KMS-11 (cell line): ENCODE results near the gene LAP3.

Experiments used
- H2AFZ ChIP-seq: fragments of 200-600 bp; sonication (generic); 2 replicates; pipeline ENCODE4 v1.6.1; 2016; ENCODE audit warnings: antibody characterized with exemption, mixed run types, low read depth
- H3K27ac ChIP-seq: fragments of 200-600 bp; sonication (generic); 2 replicates; pipeline ENCODE4 v1.6.1; 2016; ENCODE audit warnings: mild to moderate bottlenecking, mixed run types
- H3K27me3 ChIP-seq: fragments of 200-600 bp; sonication (generic); 2 replicates; pipeline ENCODE4 v1.6.1; 2017; ENCODE audit warnings: mild to moderate bottlenecking, low read depth, mixed run types, moderate library complexity; ENCODE audit not compliant: insufficient read depth
- H3K36me3 ChIP-seq: fragments of 200-600 bp; sonication (generic); 2 replicates; pipeline ENCODE4 v1.6.1; 2017; ENCODE audit warnings: mild to moderate bottlenecking, mixed run types; ENCODE audit not compliant: insufficient read depth
- H3K4me1 ChIP-seq: fragments of 200-600 bp; sonication (generic); 2 replicates; pipeline ENCODE4 v1.6.1; 2016; ENCODE audit warnings: mild to moderate bottlenecking, low read depth, mixed run types; ENCODE audit not compliant: poor library complexity, severe bottlenecking
- H3K4me2 ChIP-seq: fragments of 200-600 bp; sonication (generic); 2 replicates; pipeline ENCODE4 v1.7.0; 2016; ENCODE audit warnings: mild to moderate bottlenecking, mixed run types
- H3K4me3 ChIP-seq: fragments of 200-600 bp; sonication (generic); IDR thresholded peaks from 2 replicates; pipeline ENCODE4 v1.6.1; 2017; ENCODE audit warnings: low read depth, low read length, mixed read lengths; ENCODE audit not compliant: insufficient read depth
- H3K79me2 ChIP-seq: fragments of 200-600 bp; sonication (generic); 2 replicates; pipeline ENCODE4 v1.6.1; 2016; ENCODE audit warnings: low read depth, mixed run types; ENCODE audit not compliant: insufficient read depth
- H3K9ac ChIP-seq: fragments of 200-600 bp; sonication (generic); 2 replicates; pipeline ENCODE4 v1.6.1; 2016; ENCODE audit warnings: mild to moderate bottlenecking, mixed run types
- H4K20me1 ChIP-seq: fragments of 200-600 bp; sonication (generic); 2 replicates; pipeline ENCODE4 v1.6.1; 2016; ENCODE audit warnings: mild to moderate bottlenecking, mixed run types; ENCODE audit not compliant: insufficient read depth
- TF ChIP-seq, protein P1 (sequence below): fragments of 200-600 bp; sonication (generic); conservative IDR thresholded peaks from 2 replicates; pipeline ENCODE4 v1.6.1; 2017; ENCODE audit warnings: low read depth, mild to moderate bottlenecking, antibody characterized with exemption, low read length, moderate library complexity, mixed read lengths

The LAP3 gene

DNA sequence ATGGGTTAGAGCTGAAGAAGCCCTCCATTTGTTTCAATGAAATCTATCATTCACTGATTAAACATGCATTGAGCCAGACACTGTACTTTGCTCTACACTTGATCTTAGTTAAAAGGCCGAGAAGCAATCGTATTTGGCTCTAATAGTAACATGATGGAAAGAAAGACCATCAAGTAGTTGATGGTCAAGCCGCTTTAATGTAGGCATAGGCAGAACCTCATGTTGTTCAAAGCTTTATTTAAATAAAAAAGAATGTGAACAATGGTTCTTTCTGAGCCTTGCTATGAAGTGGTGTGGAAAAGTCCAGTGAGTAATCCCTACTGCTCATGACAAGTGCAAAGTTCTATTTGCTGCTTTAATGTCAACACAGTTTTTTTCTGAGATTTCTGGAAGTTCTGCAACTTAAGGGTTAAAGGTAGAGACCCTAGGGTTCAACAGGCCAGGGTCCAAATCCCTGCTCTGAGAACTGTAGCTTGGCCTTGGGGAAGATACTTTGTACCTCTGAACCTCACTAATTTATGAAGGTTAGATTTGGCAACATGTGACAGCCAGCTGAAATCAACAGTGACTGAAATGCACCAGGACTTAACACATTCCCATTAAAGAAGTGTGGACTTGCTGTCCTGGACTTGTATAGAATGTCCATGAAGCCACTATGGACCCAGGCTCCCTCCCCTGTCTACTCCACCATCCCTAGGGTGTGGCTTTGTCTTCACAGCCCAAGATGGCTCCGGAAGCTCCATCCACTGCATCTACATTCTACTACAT, 17.9 kb upstream of the LAP3 start:
- no peak overlapping the region for H3K9ac ChIP-seq
- H3K27ac ChIP-seq = no peak overlapping the region
- no peaks in the 10 kb centered on the region for H3K36me3 ChIP-seq
- no peaks in the 10 kb centered on the region for H3K27me3 ChIP-seq
- TF ChIP-seq, protein P1, sequence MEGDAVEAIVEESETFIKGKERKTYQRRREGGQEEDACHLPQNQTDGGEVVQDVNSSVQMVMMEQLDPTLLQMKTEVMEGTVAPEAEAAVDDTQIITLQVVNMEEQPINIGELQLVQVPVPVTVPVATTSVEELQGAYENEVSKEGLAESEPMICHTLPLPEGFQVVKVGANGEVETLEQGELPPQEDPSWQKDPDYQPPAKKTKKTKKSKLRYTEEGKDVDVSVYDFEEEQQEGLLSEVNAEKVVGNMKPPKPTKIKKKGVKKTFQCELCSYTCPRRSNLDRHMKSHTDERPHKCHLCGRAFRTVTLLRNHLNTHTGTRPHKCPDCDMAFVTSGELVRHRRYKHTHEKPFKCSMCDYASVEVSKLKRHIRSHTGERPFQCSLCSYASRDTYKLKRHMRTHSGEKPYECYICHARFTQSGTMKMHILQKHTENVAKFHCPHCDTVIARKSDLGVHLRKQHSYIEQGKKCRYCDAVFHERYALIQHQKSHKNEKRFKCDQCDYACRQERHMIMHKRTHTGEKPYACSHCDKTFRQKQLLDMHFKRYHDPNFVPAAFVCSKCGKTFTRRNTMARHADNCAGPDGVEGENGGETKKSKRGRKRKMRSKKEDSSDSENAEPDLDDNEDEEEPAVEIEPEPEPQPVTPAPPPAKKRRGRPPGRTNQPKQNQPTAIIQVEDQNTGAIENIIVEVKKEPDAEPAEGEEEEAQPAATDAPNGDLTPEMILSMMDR = no peak
- H3K4me3 ChIP-seq = no peak overlapping the region
- no peak overlapping the region for H3K4me2 ChIP-seq
- H4K20me1 ChIP-seq = no peaks in the 10 kb centered on the region
- H3K79me2 ChIP-seq = no peaks in the 10 kb centered on the region
- no peak overlapping the region for H2AFZ ChIP-seq
- H3K4me1 ChIP-seq = peaks cover 13% of the 10 kb centered on the region

DNA sequence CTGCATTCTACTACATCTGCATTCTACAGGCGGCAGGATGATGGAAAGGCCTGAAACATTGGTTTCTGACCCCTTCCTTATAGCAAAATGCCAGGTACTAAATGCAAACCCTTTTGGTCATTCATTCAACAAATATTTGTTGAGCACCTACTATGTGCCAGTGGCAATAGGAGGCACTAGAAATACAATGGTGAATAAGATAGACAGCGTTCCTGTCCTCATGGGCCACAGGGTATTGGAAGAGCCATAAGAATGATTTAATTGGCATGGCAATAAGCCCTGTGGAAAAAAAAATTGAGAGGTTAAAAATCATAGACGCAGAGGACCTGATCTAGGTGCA, 17.3 kb upstream of the LAP3 start:
- Histone ChIP-seq H3K4me1 (peaks cover 9% of the 10 kb centered on the region), H3K27me3 (no peaks in the 10 kb centered on the region), H3K9ac (no peak overlapping the region), H3K4me3 (no peak overlapping the region), H3K36me3 (no peaks in the 10 kb centered on the region), H3K79me2 (no peaks in the 10 kb centered on the region), H4K20me1 (no peaks in the 10 kb centered on the region), H3K27ac (no peak overlapping the region), H2AFZ (no peak overlapping the region), H3K4me2 (no peak overlapping the region)
- TF ChIP-seq, protein P1 = no peak

DNA sequence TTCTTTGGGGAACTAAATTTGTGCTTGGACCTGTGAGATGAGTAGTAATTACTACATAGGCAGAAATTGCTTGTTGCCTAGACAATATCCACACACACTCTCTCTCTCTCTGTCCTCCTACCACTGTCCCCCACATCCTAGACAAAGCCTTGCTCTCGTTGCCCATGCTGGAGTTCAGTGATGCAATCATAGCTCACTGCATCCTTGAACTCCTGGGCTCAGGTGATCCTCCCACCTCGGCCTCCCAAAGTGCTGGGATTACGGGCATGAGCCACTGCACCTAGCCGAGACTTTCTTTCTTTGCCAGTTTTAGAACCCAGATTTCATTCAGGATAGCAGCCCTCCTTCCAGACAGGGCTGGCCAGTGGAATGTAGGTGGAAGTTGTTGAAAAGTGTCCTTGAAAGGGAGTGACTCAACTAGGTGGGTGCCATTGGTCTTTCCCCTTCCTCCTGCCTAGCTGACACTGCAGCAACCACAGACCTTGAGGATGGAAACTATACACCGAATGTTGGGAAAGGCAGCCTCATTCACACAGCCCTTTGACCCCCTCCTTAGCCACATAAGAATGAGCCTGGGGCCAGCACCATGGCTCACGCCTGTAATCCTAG, 16.8 kb upstream of the LAP3 start:
- Histone ChIP-seq H3K36me3 (no peaks in the 10 kb centered on the region), H3K9ac (no peak overlapping the region), H3K79me2 (no peaks in the 10 kb centered on the region), H4K20me1 (no peaks in the 10 kb centered on the region), H3K27me3 (no peaks in the 10 kb centered on the region), H3K4me2 (no peak overlapping the region), H3K27ac (no peak overlapping the region), H3K4me1 (peaks cover 8% of the 10 kb centered on the region), H2AFZ (no peak overlapping the region), H3K4me3 (no peak overlapping the region)
- TF ChIP-seq, protein P1 = no peak

DNA sequence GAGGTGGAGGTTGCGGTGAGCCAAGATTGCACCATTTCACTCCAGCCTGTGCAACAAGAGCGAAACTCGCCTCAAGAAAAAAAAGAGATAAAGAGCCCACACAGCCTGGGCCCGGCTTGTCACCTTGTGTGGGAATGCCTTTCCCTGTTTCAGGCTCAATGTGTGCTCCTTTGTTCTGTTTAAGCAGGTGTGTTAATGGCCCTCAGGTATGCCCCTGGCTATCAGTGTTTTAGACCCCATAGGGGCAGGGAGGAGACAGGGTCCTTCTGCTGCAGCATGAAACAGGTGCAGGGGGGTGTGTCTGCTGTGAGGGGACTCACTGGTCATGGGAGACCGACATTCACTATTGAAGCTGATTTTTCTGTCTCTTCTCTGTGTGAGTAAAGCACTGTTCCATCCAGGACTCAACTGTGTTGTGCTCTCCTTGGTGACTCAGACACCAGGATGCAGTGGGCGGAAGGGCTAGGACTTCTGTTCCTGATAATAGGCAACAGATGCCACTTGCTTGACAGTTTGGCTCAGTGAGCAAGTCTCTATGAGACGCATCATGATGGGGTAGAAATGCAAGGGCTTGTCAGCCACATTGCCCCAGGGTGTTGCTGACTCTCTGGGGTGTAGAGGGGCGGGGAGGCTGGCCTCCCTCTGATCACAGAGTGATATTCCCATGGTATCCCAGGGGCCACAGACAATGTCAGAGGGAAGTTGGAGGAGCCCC, 15.6 kb upstream of the LAP3 start:
- Histone ChIP-seq H3K27me3 (no peaks in the 10 kb centered on the region), H3K9ac (no peak overlapping the region), H3K36me3 (no peaks in the 10 kb centered on the region), H3K27ac (no peak overlapping the region), H3K79me2 (no peaks in the 10 kb centered on the region), H3K4me1 (peaks cover 6% of the 10 kb centered on the region), H3K4me2 (no peak overlapping the region), H3K4me3 (no peak overlapping the region), H4K20me1 (no peaks in the 10 kb centered on the region), H2AFZ (no peak overlapping the region)
- TF ChIP-seq, protein P1 = no peak
